ENCODE measurements around the gene NKAIN2. TPM values are rescaled to one million over a fixed set of nuclear protein-coding genes. Genes with fewer than 3 reads are reported as not detected.

The NKAIN2 gene
- total RNA-seq, 1 donor from 2014 or later = not detected

DNA sequence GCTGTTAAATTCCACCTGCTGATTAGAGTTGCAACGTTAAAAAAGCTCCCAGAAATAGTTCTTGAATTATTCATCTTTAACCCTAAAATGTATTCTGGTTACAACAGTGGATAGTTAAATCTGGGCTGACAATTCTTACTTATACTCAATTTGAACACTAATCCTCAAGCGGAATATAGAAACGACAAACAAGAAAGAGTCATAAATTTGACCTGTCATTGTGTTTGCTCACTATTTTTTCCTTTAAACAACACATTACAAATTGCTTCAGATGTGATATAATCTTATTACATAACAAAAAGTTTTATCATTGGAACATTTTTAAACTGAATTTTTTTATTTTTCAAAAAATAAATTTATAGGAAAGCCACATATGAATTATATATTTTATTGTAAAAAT, 1054.1 kb downstream of the NKAIN2 start:
- no peak for TF ChIP-seq CTCF (IDR thresholded peaks at IDR 0.05)

GRCh38 chr6:124858564-124858963, 1054.9 kb downstream of the NKAIN2 start:
- DNase-seq (no peak), ATAC-seq (no peak)
- Histone ChIP-seq H3K27me3 (no peaks in the 10 kb centered on the region), H3K4me1 (no peaks in the 10 kb centered on the region), H3K9me3 (no peaks in the 10 kb centered on the region), H3K4me3 (no peak overlapping the region), H3K36me3 (no peaks in the 10 kb centered on the region), H3K27ac (no peak overlapping the region)
- no peak for TF ChIP-seq CTCF (IDR thresholded peaks at IDR 0.05)
- intact Hi-C loops (cut with DNase I) = no loop called here

More for the DNA sequence above, 1054.1 kb downstream of the NKAIN2 start:
- intact Hi-C loops (cut with DNase I) = no loop called here
- H3K36me3 ChIP-seq = no peaks in the 10 kb centered on the region
- H3K4me3 ChIP-seq = no peak overlapping the region
- no peaks in the 10 kb centered on the region for H3K9me3 ChIP-seq
- no peak overlapping the region for H3K27ac ChIP-seq
- no peak for ATAC-seq
- H3K27me3 ChIP-seq = no peaks in the 10 kb centered on the region
- DNase-seq = no peak
- H3K4me1 ChIP-seq = no peaks in the 10 kb centered on the region

- ATAC-seq (no peak), DNase-seq (no peak)
- TF ChIP-seq CTCF (IDR thresholded peaks at IDR 0.05) = no peak
- H3K4me3 ChIP-seq = no peak overlapping the region
- H3K36me3 ChIP-seq = no peaks in the 10 kb centered on the region
- no peaks in the 10 kb centered on the region for H3K4me1 ChIP-seq
- no peaks in the 10 kb centered on the region for H3K9me3 ChIP-seq
- H3K27me3 ChIP-seq = no peaks in the 10 kb centered on the region
- intact Hi-C loops (cut with DNase I) = no loop called here
- H3K27ac ChIP-seq = no peak overlapping the region
Measured at GRCh38 chr6:124859366-124859765, 1055.7 kb downstream of the NKAIN2 start.

GRCh38 chr6:124866040-124866439, 1062.4 kb downstream of the NKAIN2 start:
- no peak for DNase-seq
- H3K9me3 ChIP-seq = no peaks in the 10 kb centered on the region
- ATAC-seq = no peak

GRCh38 chr6:124867121-124867520, 1063.5 kb downstream of the NKAIN2 start:
- H3K9me3 ChIP-seq = no peaks in the 10 kb centered on the region
- intact Hi-C loops (cut with DNase I) = no loop called here
- ATAC-seq = no peak
- TF ChIP-seq CTCF (IDR thresholded peaks at IDR 0.05) = no peak
- H3K27ac ChIP-seq = no peak overlapping the region
- H3K27me3 ChIP-seq = no peaks in the 10 kb centered on the region
- H3K4me1 ChIP-seq = no peaks in the 10 kb centered on the region
- DNase-seq = no peak
- H3K4me3 ChIP-seq = no peak overlapping the region
- H3K36me3 ChIP-seq = no peaks in the 10 kb centered on the region

More at GRCh38 chr6:124866040-124866439, 1062.4 kb downstream of the NKAIN2 start:
- no peaks in the 10 kb centered on the region for H3K36me3 ChIP-seq
- no peak for TF ChIP-seq CTCF (IDR thresholded peaks at IDR 0.05)
- H3K4me1 ChIP-seq = no peaks in the 10 kb centered on the region
- intact Hi-C loops (cut with DNase I) = no loop called here
- H3K4me3 ChIP-seq = no peak overlapping the region
- H3K27me3 ChIP-seq = no peaks in the 10 kb centered on the region
- no peak overlapping the region for H3K27ac ChIP-seq

DNA sequence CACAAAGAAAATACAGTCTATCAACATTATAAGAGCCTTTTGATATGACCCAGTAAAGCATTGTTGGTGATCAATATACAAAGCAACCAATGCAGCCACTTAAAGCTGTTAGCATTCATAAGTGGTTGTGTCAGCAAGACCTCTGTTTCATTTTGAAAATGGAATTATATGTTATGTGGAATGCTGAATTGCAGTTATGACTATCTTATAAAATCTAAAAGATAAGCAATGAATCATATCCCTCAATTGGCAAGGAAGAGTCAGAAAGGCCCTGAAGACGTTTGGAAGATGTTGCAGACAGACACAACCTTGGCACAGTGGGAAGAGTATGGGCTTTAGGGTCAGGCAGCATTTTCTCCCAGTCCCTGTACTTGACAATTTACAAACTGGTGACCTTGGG, 1064.8 kb downstream of the NKAIN2 start:
- DNase-seq (no peak), ATAC-seq (no peak)
- no peaks in the 10 kb centered on the region for H3K27me3 ChIP-seq
- H3K36me3 ChIP-seq = no peaks in the 10 kb centered on the region
- H3K4me3 ChIP-seq = no peak overlapping the region
- H3K9me3 ChIP-seq = no peaks in the 10 kb centered on the region
- no peak for TF ChIP-seq CTCF (IDR thresholded peaks at IDR 0.05)
- intact Hi-C loops (cut with DNase I) = no loop called here
- H3K27ac ChIP-seq = no peak overlapping the region
- no peaks in the 10 kb centered on the region for H3K4me1 ChIP-seq
